ENCODE results near the gene CRACR2B. TPM values are rescaled to one million over a fixed set of nuclear protein-coding genes. Genes with fewer than 3 reads are reported as not detected.

CRACR2B gene
- total and polyA plus RNA-seq, 2 of the 13 experiments (the other 11 are each of a cell fraction or from before 2014, with no cell fraction given), result 14.9 to 21.0 TPM

- Histone ChIP-seq H4K20me1 (ENCODE audit: insufficient read depth, low read length) (no peaks in the 10 kb centered on the region; the same call in 1 of the 2 replicates), H3K4me3 (replicated peaks in 1 of 3; ENCODE audit: insufficient read depth in 1 of 3, low read depth in 2 of 3, low read length in 3 of 3) (no peak overlapping the region), H3K79me2 (ENCODE audit: insufficient read depth, low read length) (no peaks in the 10 kb centered on the region), H3K9me3 (ENCODE audit: low read length) (no peaks in the 10 kb centered on the region), H3K27me3 (ENCODE audit: control insufficient read depth in 1 of 2, insufficient read depth in 2 of 2, low read length in 2 of 2) (no peaks in the 10 kb centered on the region), H3K4me1 (ENCODE audit: insufficient read depth, low read length) (no peaks in the 10 kb centered on the region), H3K9ac (ENCODE audit: insufficient read depth, low read depth, low read length) (no peak overlapping the region), H3K4me2 (ENCODE audit: low read depth, low read length) (no peak overlapping the region), H3K36me3 (replicated peaks in 1 of 2; ENCODE audit: control insufficient read depth in 1 of 2, insufficient read depth in 2 of 2, low read length in 2 of 2) (no peaks in the 10 kb centered on the region; a peak in 1 of 5 replicates), H3K27ac (ENCODE audit: extremely low read length, insufficient read depth, low read length) (no peak overlapping the region), H2AFZ (ENCODE audit: low read length) (no peak overlapping the region)
- BruUV-seq (replicated peaks), result no TSS peak
- ATAC-seq (no peak), DNase-seq (ENCODE audit: low spot score) (no peak), FAIRE-seq (no peak)
- POLR2A ChIA-PET, result interaction anchor here (1.7 kb wide), 1 partner anchor 29 kb away, joined by 4 read pairs; no protein-coding TSS in a partner anchor
- in situ Hi-C loops (cut with HindIII; ENCODE audit: extremely low pct_ligation_motif_present, low pct_unique_long_range_greater_than_20kb) (no loop called here), intact Hi-C loops (cut with micrococcal nuclease; ENCODE audit: unreplicated experiment) (no loop called here)
- CTCF ChIA-PET (ENCODE audit: low intra/inter-chr PET ratio, low total read pairs), result no interaction called here
- no peak for TF ChIP-seq ZNF615 (CRISPR knock-in tag; IDR thresholded peaks at IDR 0.05; ENCODE audit: borderline replicate concordance)
- TF ChIP-seq YEATS4 (CRISPR knock-in tag; IDR thresholded peaks at IDR 0.05; ENCODE audit: borderline replicate concordance), result no peak
- TF ChIP-seq PREB (CRISPR knock-in tag; IDR thresholded peaks at IDR 0.05), result no peak
- 98% methylated on average over 6 of the region's 7 CpGs for WGBS (ENCODE audit: low lambda C conversion rate)
These were observed 27.6 kb downstream of the CRACR2B start for GRCh38 chr11:855330-855674.

DNA sequence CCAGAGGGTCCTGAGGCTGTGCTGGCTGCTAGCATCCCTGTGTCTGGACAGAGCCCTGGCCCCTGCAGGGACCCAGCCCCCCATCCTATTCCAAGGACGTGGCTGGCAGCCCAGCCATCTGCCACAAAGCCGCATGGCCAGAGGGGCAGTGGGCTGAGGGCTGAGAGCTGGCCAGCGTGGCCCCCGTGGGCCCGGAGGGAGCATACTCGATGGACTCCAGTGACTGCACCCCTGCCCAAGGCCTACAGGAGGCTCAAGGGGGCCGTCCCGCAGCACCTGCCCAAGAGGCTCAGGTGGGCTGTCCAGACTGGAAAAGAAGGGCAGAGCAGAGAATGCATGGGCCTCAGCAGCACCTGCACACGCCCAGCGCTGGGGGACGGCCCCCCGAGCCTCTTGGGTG is 28.1 kb downstream of the CRACR2B start:
- ChIA-PET CTCF (ENCODE audit: low intra/inter-chr PET ratio, low total read pairs) (no interaction called here), POLR2A (interaction anchor here (1.4 to 1.7 kb wide), 2 partner anchors 30 to 36 kb away, joined by 3 to 4 read pairs; no protein-coding TSS in a partner anchor)
- ATAC-seq (no peak), FAIRE-seq (no peak), DNase-seq (ENCODE audit: low spot score) (no peak)
- Histone ChIP-seq H3K36me3 (replicated peaks in 1 of 2; ENCODE audit: control insufficient read depth in 1 of 2, insufficient read depth in 2 of 2, low read length in 2 of 2) (no peaks in the 10 kb centered on the region), H3K4me3 (replicated peaks in 1 of 3; ENCODE audit: insufficient read depth in 1 of 3, low read depth in 2 of 3, low read length in 3 of 3) (no peak overlapping the region), H3K27ac (ENCODE audit: extremely low read length, insufficient read depth, low read length) (no peak overlapping the region), H3K4me1 (ENCODE audit: insufficient read depth, low read length) (no peaks in the 10 kb centered on the region), H3K79me2 (ENCODE audit: insufficient read depth, low read length) (no peaks in the 10 kb centered on the region), H4K20me1 (ENCODE audit: insufficient read depth, low read length) (no peaks in the 10 kb centered on the region; the same call in 1 of the 2 replicates), H3K9me3 (ENCODE audit: low read length) (no peaks in the 10 kb centered on the region), H3K4me2 (ENCODE audit: low read depth, low read length) (no peak overlapping the region), H2AFZ (ENCODE audit: low read length) (no peak overlapping the region), H3K27me3 (ENCODE audit: control insufficient read depth in 1 of 2, insufficient read depth in 2 of 2, low read length in 2 of 2) (no peaks in the 10 kb centered on the region), H3K9ac (ENCODE audit: insufficient read depth, low read depth, low read length) (no peak overlapping the region)
- WGBS (ENCODE audit: low lambda C conversion rate), result no CpG with 5 or more reads among the region's 12 CpGs
- TF ChIP-seq SATB2 (CRISPR knock-in tag; IDR thresholded peaks at IDR 0.05), result no peak
- peak; percentile 21 for TF ChIP-seq AGO2 (optimal IDR thresholded peaks at IDR 0.05; ENCODE audit: low read depth, low read length)
- in situ Hi-C loops (cut with HindIII; ENCODE audit: extremely low pct_ligation_motif_present, low pct_unique_long_range_greater_than_20kb), result no loop called here
- intact Hi-C loops (cut with micrococcal nuclease; ENCODE audit: unreplicated experiment), result no loop called here
- no TSS peak for BruUV-seq (replicated peaks)

Measured in HepG2 (cell line).